GM18870 (cell line): ENCODE measurements around the gene BGN.

ENCODE experiments used
- ATAC-seq: cut with Tn5 transposase; IDR thresholded peaks from one replicate; pipeline ENCODE4 v1.9.1; 2021; ENCODE audit warnings: moderate library complexity; ENCODE audit not compliant: unreplicated experiment

The BGN gene

GRCh38 chrX:153502131-153502530 is 7.4 kb downstream of the BGN start:
- ATAC-seq, result no peak

- no peak for ATAC-seq
Measured at GRCh38 chrX:153502796-153503195, 8.0 kb downstream of the BGN start.

GRCh38 chrX:153504445-153505016 is 9.8 kb downstream of the BGN start:
- ATAC-seq, result no peak

- ATAC-seq, result no peak
Measured at GRCh38 chrX:153505361-153505760, 10.6 kb downstream of the BGN start.

GRCh38 chrX:153507484-153508178 is 12.9 kb downstream of the BGN start:
- ATAC-seq, result no peak

- no peak for ATAC-seq
Measured at GRCh38 chrX:153509592-153509991, 14.8 kb downstream of the BGN start.

GRCh38 chrX:153510383-153510782 is 15.6 kb downstream of the BGN start:
- ATAC-seq, result no peak

GRCh38 chrX:153511784-153512500 is 17.2 kb downstream of the BGN start:
- no peak for ATAC-seq

GRCh38 chrX:153512501-153512893 is 17.7 kb downstream of the BGN start:
- ATAC-seq, result no peak

GRCh38 chrX:153513265-153513664 is 18.5 kb downstream of the BGN start:
- no peak for ATAC-seq

GRCh38 chrX:153514259-153514658 is 19.5 kb downstream of the BGN start:
- no peak for ATAC-seq

- no peak for ATAC-seq
Measured at GRCh38 chrX:153515435-153515834, 20.7 kb downstream of the BGN start.

- no peak for ATAC-seq
Measured at GRCh38 chrX:153516073-153516472, 21.3 kb downstream of the BGN start.

GRCh38 chrX:153517423-153517822 is 22.6 kb downstream of the BGN start, which contains the start of gene ATP2B3:
TSS of gene ATP2B3 (plus strand) at chrX:153517642. CDS start at chrX:153536248, 18,606 bp downstream.
- no peak for ATAC-seq

- ATAC-seq, result no peak
Measured at GRCh38 chrX:153517946-153518834, 23.4 kb downstream of the BGN start.

GRCh38 chrX:153519569-153520286 is 24.9 kb downstream of the BGN start:
- ATAC-seq, result no peak

- no peak for ATAC-seq
Measured at GRCh38 chrX:153520287-153520917, 25.6 kb downstream of the BGN start.

- no peak for ATAC-seq
Measured at GRCh38 chrX:153521034-153521433, 26.3 kb downstream of the BGN start.

GRCh38 chrX:153522259-153522658 is 27.5 kb downstream of the BGN start:
- no peak for ATAC-seq

- no peak for ATAC-seq
Measured at GRCh38 chrX:153523269-153523668, 28.5 kb downstream of the BGN start.
